ENCODE data around the gene TMTC2.

DNA sequence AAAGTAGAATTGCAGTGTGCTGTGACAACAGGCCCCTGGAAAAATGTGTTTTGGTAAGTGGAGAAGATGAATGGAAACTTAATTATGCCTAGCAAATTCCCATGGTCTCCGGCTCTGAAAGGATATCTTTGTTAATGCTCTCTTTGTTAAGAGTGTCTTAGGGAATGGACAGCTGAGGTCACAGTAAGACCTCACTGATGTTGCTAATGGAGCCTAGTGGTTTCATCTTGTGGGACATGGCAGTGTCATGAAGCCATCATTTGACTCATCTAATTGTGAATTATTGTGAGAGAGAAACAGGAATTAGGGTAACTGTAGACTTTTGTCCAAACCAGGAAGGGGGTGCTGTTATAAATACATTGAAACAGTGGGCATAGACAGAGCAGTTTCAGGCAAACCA, 330.3 kb downstream of the TMTC2 start:
- TF ChIP-seq GATA3 (IDR thresholded peaks at IDR 0.05; ENCODE audit: low read depth, low read length) (no peak), GATA2 (IDR thresholded peaks at IDR 0.05; ENCODE audit: low read depth, low read length) (no peak)
